ENCODE results near the gene CD81. TPM values are rescaled to one million over a fixed set of nuclear protein-coding genes. Genes with fewer than 3 reads are reported as not detected.

CD81 gene, protein sequence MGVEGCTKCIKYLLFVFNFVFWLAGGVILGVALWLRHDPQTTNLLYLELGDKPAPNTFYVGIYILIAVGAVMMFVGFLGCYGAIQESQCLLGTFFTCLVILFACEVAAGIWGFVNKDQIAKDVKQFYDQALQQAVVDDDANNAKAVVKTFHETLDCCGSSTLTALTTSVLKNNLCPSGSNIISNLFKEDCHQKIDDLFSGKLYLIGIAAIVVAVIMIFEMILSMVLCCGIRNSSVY
- 100 to 1,000 TPM; 234 to 340 (median 277) TPM for total RNA-seq

DNA sequence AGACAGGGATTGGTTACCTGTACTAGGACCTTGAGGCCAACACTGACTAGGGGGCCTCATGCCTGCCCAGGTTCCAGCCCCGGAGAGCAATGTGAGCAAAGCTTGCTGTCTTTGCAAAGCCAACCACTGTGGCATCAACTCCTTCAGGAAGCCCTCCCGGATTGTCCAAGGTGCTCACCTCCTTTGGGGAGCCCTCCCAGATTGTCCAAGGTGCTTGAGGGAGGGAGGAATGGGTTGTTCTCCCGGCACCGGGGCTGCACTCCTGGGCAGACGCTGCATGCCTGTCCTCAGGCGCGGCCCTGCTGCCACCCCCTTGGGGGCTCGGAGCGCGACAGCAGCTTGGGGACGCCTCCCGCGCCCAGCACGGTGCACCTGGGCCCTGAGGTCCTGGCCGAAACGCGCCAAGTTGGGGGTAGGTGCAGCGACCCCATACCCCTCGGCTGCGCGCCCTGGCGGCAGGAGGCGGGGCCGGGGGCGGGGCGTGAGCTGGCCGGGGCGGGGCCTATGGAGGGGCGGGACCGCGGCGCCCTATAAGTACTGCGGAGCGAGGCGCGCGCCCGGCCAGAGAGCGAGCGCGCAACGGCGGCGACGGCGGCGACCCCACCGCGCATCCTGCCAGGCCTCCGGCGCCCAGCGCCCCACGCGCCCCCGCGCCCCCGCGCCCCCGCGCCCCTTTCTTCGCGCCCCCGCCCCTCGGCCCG is at the start of gene CD81:
Gene CD81, plus strand, starts transcription at position 560 of the 701 bp plus-strand sequence. CDS start 240 bp downstream, outside the sequence.
- no peaks in the 10 kb centered on the region for H3K36me3 ChIP-seq
- 14% methylated on average over 18 of the region's 65 CpGs for WGBS
- H3K4me1 ChIP-seq, result peaks cover 44% of the 10 kb centered on the region

DNA sequence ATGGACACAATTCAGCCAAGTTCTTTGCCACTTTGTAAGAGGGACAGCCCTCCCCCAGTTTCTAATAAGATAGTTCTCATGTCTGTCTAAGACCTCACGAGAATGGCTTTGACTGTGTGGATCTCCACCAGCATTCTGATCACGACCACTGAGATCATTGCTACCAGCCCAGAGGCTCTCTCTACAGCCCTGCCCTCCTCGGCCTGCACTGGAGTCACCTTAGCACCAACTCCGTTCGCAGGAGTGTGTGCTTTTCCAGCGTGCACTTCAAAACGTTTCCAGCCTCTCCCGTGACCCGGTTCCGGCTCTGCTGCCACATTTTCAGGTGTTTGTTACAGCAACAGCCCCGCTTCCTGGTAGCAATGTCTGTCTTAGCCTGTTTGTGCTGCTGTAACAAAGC is 49.1 kb upstream of the CD81 start:
- no peak for TF ChIP-seq POLR2AphosphoS5 (IDR thresholded peaks at IDR 0.05)
- TF ChIP-seq, protein P1, sequence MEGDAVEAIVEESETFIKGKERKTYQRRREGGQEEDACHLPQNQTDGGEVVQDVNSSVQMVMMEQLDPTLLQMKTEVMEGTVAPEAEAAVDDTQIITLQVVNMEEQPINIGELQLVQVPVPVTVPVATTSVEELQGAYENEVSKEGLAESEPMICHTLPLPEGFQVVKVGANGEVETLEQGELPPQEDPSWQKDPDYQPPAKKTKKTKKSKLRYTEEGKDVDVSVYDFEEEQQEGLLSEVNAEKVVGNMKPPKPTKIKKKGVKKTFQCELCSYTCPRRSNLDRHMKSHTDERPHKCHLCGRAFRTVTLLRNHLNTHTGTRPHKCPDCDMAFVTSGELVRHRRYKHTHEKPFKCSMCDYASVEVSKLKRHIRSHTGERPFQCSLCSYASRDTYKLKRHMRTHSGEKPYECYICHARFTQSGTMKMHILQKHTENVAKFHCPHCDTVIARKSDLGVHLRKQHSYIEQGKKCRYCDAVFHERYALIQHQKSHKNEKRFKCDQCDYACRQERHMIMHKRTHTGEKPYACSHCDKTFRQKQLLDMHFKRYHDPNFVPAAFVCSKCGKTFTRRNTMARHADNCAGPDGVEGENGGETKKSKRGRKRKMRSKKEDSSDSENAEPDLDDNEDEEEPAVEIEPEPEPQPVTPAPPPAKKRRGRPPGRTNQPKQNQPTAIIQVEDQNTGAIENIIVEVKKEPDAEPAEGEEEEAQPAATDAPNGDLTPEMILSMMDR (IDR thresholded peaks at IDR 0.05), result no peak
- no peak for TF ChIP-seq EP300 (IDR thresholded peaks at IDR 0.05)
- no peak for TF ChIP-seq POLR2A (IDR thresholded peaks at IDR 0.05)
- DNase-seq (ENCODE audit: low spot score in 2 of 2), result peak in 1 of 2 donors; percentile 58
- no peaks in the 10 kb centered on the region for H3K36me3 ChIP-seq
- 80% methylated on average over 11 of the region's 11 CpGs for WGBS
- H3K9me3 ChIP-seq, result no peaks in the 10 kb centered on the region
- H3K4me3 ChIP-seq, result no peak overlapping the region
- no peak overlapping the region for H3K27ac ChIP-seq
- H3K4me1 ChIP-seq, result peaks cover 7% of the 10 kb centered on the region
- H3K27me3 ChIP-seq, result no peaks in the 10 kb centered on the region

More for the DNA sequence above, at the start of gene CD81:
- H3K9me3 ChIP-seq, result no peaks in the 10 kb centered on the region
- no peaks in the 10 kb centered on the region for H3K27me3 ChIP-seq
- H3K4me3 ChIP-seq, result peak within 1 kb of the TSS; percentile 99
- peak in 1 of 2 donors; percentile 79 for DNase-seq (ENCODE audit: low spot score in 2 of 2)
- TF ChIP-seq, protein P1 (IDR thresholded peaks at IDR 0.05), result no peak
- peak in 1 of 3 donors; percentile 75 for TF ChIP-seq POLR2AphosphoS5 (IDR thresholded peaks at IDR 0.05)
- peak within 1 kb of the TSS; percentile 99 for H3K27ac ChIP-seq

DNA sequence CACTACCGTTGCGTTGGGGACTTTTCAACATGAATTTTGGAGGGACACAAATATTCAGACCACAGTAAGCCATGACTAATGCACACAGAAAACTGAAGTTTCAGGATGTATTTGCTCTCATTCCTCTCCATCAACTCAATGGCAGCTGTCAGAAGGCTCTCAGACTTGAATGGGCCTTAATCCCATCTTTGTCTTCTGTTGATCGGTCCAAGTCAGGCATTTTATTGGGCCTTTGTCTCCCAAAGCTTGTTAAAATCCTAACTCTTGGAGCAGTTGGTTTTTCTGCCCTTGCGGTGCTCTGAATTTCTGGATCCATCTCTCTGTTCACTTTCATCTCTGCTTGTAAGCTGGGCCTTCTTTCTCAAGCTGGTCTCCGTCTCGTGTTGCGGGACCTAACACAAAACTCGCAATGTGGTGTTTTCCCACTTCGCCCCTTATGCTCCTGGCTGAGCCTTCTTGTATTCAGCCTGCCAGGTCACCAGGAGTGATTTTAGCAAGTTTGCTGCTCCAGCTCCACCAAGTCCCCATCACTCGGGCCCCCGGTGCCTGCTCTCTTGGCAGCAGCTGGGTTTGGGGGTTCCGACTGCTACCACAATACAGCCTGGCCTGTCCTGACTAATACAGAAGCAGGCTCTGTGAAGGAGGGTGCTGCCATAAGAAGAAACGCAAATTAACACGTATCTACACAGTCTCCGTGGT is 48.3 kb upstream of the CD81 start:
- Histone ChIP-seq H3K36me3 (no peaks in the 10 kb centered on the region), H3K4me3 (no peak overlapping the region), H3K4me1 (peaks cover 7% of the 10 kb centered on the region), H3K27ac (no peak overlapping the region), H3K27me3 (no peaks in the 10 kb centered on the region), H3K9me3 (no peaks in the 10 kb centered on the region)
- TF ChIP-seq POLR2A (IDR thresholded peaks at IDR 0.05) (no peak), EP300 (IDR thresholded peaks at IDR 0.05) (no peak), POLR2AphosphoS5 (IDR thresholded peaks at IDR 0.05) (no peak)
- TF ChIP-seq, protein P1 (IDR thresholded peaks at IDR 0.05), result no peak
- 95% methylated on average over 15 of the region's 15 CpGs for whole genome bisulfite sequencing
- DNase-seq (ENCODE audit: low spot score in 2 of 2), result peak in 1 of 2 donors; percentile 71

DNA sequence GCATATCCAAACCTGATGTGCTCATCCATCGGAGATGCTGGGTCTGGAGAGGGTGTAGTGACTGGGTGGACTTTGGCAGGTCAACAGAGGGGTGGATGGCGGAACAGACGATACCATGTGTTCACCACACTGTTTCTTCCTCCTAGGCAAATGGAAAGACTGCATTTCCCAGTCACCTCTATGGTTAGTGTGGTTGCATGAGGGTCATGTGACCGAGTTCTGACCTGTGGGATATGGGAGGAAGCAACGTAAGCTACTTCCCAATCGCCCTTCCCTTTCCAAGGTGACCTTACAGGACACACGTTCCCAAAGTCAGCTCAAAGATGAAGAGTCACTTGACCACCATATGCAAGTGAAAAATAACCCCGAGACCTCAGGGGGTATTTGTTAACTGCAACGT is 47.6 kb upstream of the CD81 start:
- Histone ChIP-seq H3K4me1 (peaks cover 7% of the 10 kb centered on the region), H3K36me3 (no peaks in the 10 kb centered on the region), H3K27me3 (no peaks in the 10 kb centered on the region), H3K9me3 (no peaks in the 10 kb centered on the region), H3K4me3 (no peak overlapping the region), H3K27ac (no peak overlapping the region)
- WGBS, result 91% methylated on average over 8 of the region's 9 CpGs
- peak in 1 of 2 donors; percentile 12 for DNase-seq (ENCODE audit: low spot score in 2 of 2)
- TF ChIP-seq EP300 (IDR thresholded peaks at IDR 0.05) (no peak), POLR2A (IDR thresholded peaks at IDR 0.05) (no peak), POLR2AphosphoS5 (IDR thresholded peaks at IDR 0.05) (no peak)
- TF ChIP-seq, protein P1 (IDR thresholded peaks at IDR 0.05), result no peak

DNA sequence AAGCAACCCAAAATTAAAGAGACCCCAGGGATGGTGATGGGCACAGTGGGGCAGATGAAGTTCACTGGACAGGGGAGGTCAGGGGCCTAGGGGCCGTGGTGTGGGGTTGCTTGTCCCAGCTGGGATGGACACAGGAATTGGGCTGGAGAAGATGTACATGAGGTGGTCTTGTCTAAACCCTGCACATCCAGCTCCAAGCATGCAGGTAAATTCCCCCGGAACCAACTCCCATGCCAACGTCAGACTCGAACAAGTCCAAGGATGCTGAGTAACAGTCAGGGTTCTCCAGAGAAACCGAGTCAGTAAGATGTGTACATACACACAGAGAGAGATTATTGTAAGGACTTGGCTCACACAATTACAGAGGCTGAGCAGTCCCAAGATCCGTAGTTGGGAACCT is 46.4 kb upstream of the CD81 start:
- Histone ChIP-seq H3K36me3 (no peaks in the 10 kb centered on the region), H3K27ac (no peak overlapping the region), H3K4me1 (peaks cover 2% of the 10 kb centered on the region), H3K4me3 (no peak overlapping the region), H3K27me3 (no peaks in the 10 kb centered on the region), H3K9me3 (no peaks in the 10 kb centered on the region)
- DNase-seq (ENCODE audit: low spot score in 2 of 2), result peak in 1 of 2 donors; percentile 38
- WGBS, result 92% methylated on average over 6 of the region's 6 CpGs
- TF ChIP-seq POLR2A (IDR thresholded peaks at IDR 0.05) (no peak), EP300 (IDR thresholded peaks at IDR 0.05) (no peak), POLR2AphosphoS5 (IDR thresholded peaks at IDR 0.05) (no peak)
- TF ChIP-seq, protein P1 (IDR thresholded peaks at IDR 0.05), result no peak

All from suprapubic skin (tissue), 4 donors.